Stimulated activated CD4-positive, alpha-beta T cell treated with anti-CD3 and anti-CD28 coated beads, Interleukin-15, amount 100 ng/mL, for 24 hours (primary cell): Measurements from ENCODE around the gene FMO4.
"Not testable (repeated sequence)": the region's sequence is repeated elsewhere in the genome, so short reads cannot be mapped to it uniquely, and the experiment has no call there.

Source experiments
- DNase-seq: peaks from one replicate; pipeline ENCODE4 v3.0.0-alpha.2; 2020

Gene FMO4

DNA sequence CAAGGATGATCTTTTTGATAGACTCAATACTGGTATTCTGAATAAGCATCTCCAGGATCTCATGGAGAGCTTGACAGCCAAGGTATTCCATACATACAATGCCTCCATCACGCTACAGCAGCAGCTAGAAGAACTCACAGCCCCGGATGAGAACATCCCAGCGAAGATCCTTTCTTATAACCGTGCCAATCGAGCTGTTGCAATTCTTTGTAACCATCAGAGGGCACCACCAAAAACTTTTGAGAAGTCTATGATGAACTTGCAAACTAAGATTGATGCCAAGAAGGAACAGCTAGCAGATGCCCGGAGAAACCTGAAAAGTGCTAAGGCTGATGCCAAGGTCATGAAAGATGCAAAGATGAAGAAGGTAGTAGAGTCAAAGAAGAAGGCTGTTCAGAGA, 25.4 kb downstream of the FMO4 start:
- DNase-seq = not testable (repeated sequence)

DNA sequence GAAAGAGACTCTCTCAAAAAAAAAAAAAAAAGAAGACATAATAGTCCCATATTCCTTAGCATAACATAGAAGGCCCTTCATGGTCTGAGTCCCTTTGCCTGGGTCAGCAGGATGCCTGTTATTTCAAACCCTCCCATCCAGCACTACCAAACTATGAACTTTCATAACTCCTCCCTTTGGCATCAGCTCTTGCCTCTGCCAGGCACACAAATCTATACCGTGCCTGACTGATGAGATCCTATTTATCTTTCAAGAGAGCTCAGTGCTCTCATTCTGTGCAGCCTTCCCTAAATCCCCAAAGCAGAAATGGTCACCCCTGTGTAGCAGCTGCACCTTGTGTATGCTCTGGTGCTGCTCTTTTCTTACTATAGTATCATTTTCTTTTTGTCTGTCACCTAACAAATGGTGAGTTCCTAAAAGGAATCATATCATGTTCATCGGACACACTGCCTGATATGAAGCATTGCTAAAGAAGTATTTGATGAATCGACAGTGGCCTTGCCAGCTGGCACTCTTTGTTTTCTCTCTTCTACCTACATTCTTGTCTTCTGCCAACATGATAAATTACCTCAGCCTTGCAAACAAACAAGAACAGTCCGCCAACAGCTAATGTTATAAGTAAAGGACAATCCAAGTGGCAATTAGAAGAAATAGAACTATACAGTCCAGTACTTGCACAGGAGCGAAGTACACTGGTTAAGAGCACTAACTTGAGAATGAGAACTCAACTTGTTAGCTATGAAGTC, 29.9 kb downstream of the FMO4 start:
- DNase-seq = no peak

DNA sequence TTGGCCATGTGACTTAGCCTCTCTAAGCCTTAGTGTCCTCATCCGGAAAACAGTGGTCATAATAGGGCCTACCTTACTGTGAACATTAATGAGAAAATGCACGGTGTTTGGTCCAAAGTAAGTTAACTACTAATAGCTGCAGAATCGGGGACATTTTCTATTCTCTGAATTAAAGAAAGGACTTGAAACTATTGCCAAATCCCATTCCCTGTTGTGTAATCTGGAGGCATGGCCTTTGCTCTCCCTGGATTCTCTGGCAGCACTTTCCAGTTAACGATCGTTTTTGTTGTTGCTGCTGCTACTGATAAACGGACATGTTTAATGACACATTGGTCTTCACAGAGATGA, 30.5 kb downstream of the FMO4 start:
- DNase-seq = no peak

DNA sequence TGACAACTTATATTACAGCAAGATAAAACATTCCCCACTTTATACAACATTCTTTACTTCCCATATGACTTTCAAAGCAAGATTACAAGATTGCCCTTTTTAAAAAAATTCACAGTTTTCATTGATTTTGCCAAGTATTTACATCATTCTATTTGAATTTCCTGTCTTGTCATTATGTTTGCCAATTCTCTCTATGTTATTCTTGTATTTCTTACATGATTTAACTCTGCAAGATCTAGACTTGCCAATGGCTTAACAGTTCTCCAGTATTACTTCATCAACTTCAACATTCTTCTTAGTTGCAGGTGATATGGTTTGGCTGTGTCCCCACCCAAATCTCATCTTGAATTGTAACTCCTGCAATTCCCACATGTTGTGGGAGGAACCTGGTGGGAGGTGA, 31.6 kb downstream of the FMO4 start:
- DNase-seq = no peak

DNA sequence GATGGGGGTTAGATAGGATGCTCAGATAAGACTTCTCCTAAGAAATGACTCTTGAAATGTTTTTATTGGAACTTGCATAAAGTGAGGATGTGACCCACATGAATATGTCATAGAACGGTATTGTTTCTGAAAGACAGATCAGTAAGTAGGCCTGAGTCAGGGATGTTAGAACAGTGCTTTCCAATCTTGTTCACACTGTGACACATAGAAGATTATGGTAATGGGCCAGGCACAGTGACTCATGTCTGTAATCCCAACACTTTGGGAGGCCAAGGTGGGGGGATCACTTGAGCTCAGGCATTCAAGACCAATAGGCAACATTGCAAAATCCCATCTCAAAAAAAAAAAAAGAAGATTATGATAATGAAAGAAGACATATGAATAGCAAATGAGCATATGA, 32.9 kb downstream of the FMO4 start:
- DNase-seq = no peak

DNA sequence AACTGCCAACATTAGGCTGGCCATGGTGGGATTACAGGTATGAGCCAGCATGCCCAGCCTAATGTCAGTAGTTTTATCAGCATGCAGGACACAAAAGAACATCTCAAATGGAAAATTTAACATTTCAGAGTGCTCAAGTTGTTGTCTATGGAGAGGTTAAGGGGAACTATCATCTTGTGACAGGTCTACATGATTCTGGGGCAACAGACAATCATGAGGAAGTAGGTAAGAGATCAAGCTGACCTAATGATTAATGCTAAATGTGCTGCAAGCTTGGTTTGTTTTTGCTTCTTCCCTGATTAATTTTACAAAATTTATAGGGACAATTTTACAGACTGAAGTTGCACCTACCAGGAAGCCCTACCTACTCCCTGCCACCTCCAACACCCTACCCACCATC, 36.6 kb downstream of the FMO4 start:
- DNase-seq = no peak

DNA sequence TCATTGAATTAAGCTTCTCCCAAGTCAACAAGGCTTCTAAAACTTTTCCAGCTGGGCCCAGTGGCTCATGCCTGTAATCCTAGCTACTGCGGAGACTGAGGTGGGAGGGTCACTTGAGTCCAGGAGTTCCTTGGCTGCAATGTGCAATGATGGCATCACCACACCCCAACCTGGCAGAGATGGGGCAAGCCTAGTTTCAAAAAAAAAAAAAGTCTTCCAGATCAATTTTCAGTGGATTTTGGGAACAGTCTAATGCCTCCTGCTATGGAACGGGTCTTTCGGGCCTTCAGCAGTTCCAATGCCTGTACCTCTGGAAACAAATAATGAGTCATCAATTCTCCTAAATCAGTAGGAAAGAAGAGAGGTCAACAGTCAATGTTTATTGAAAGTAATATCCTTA, 38.0 kb downstream of the FMO4 start:
- DNase-seq = no peak

DNA sequence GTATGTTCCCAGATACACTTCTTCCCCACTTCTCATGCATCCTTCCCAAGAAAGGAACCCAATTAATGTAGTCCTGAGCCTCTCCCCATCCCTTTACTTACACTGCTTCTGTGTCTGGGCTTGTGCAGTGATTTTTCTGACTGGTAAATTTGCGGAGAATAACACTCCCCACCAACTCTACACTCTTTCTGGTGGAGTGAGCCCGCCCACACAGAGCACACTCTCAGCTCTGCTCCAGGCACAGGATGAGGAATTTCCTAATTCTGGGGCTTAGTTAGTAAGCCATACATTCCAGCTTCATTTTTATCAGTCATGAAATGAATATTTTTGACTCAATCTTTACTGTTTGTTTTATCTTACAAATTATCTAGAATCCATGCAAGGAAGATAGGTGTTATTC, 38.6 kb downstream of the FMO4 start:
- DNase-seq = no peak

DNA sequence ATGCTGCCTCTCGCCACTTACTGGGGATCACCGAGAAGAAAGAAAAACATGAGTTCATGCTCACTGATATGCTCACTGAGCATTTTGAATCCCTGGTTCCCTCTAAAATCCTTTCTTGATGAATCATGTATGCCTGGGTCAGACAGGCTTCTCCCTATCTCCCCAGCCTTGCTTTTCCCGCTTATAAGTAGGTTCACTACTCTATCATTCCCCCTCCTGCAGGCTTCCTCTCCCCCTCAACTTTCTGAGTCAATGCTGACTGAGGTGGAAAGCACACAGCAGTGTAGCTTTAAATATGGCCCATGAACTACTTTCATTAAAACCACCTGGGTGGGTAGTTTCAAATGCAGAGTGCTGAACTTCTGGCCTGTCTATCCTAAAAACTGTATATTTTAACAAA, 41.7 kb downstream of the FMO4 start:
- no peak for DNase-seq

DNA sequence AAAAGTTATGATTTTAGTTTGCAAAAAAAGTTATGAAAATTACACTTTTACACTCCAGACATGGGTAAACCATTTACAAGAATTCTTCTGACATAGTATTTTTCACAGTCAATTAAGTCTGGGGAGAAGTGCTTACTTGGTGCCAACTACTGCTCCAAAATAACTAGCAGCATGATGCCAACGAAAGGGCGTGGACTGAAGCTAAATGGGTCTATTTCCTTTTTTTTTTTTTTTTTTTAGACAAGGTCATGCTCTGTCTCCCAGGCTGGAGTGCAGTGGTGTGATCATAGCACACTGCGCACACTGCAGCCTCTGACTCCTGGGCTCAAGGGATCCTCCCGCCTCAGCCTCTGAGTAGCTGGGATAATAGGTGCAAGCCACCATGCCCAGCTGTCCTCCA, 43.2 kb downstream of the FMO4 start:
- DNase-seq = no peak

DNA sequence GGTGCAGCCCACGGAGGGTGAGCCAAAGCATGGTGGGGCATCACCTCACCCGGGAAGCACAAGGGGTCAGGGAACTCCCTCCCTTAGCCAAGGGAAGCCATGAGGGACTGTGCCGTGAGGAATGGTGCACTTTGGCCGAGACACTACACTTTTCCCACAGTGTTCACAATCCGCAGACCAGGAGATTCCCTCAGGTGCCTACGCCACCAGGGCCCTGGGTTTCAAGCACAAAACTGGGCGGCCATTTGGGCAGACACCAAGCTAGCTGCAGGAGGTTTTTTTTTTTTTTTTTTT, 45.3 kb downstream of the FMO4 start:
- DNase-seq = not testable (repeated sequence)

DNA sequence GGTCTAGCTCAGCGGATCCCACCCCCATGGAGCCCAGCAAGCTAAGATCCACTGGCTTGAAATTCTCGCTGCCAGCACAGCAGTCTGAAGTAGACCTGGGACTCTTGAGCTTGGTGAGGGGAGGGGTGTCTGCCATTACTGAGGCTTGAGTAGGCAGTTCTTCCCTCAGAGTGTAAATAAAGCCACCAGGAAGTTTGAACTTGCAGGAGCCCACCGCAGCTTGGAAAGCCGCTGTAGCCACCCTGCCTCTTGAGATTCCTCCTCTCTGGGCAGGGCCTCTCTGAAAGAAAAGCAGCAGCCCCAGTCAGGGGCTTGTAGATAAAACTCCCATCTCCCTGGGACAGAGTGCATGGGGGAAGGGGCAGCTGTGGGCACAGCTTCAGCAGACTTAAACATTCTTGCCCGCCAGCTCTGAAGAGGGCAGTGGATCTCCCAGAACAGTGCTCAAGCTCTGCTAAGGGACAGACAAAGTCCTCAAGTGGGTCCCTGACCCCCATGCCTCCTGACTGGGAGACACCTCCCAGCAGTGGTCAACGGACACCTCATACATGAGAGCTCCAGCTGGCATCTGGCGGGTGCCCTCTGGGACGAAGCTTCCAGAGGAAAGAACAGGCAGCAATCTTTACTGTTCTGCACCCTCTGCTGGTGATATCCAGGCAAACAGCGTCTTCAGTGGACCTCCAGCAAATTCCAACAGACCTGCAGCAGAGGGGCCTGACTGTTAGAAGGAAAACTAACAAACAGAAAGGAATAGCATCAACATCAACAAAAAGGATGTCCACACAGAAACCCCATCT, 45.9 kb downstream of the FMO4 start:
- DNase-seq = not testable (repeated sequence)

DNA sequence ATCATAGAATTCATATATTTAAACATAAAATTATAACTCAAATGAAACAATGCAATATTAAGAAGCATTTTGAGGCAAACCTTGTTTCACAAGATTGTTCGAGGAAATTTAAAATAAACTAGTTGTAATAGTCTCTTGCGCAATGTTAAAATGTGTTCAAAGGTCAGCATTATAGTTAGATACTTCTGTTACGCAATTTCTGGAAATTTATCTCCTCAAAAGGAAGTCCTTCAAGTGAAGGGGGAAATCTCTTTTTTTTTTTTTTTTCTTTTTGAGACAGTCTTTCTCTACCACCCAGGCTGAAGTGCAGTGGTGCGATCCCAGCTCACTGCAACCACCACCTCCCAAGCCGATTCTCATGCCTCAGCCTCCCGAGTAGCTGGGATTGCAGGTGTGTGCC, 52.1 kb downstream of the FMO4 start:
- DNase-seq = no peak

DNA sequence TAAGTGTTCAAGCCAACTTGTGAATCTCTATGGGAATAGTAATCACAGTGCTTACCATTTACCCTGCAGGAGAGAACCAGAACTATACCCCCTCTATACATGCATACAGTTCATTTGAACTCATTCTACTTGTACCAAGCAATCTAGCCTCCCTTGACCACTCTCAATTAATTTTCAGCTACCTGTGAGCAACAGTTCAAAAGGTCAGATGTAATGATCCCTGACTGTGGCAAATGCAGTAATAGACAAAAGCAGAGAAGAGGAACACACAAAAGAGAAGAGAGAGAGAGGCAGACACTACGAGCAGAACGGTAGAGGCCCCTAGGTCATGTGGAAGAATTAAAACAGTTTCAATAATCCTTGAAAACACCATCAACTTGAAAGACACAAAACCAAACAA, 52.8 kb downstream of the FMO4 start:
- DNase-seq = no peak

DNA sequence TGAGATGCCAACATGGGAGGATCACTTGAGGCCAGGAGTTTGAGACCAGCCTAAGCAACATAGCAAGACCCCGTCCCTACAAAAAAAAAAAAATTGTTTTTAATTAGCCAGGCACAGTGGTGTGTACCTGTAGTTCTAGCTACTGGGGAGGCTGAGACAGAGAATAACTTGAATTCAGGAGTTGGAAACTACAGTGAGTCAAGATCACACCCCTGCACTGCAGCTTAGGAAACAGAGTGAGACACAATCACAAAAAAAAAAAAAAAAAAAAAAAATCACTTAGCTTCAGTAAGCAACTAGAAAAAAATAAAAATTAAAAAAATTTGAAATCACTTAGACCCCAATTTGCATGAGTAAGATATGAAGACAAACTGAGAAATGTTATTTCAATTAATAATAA, 53.5 kb downstream of the FMO4 start:
- no peak for DNase-seq

DNA sequence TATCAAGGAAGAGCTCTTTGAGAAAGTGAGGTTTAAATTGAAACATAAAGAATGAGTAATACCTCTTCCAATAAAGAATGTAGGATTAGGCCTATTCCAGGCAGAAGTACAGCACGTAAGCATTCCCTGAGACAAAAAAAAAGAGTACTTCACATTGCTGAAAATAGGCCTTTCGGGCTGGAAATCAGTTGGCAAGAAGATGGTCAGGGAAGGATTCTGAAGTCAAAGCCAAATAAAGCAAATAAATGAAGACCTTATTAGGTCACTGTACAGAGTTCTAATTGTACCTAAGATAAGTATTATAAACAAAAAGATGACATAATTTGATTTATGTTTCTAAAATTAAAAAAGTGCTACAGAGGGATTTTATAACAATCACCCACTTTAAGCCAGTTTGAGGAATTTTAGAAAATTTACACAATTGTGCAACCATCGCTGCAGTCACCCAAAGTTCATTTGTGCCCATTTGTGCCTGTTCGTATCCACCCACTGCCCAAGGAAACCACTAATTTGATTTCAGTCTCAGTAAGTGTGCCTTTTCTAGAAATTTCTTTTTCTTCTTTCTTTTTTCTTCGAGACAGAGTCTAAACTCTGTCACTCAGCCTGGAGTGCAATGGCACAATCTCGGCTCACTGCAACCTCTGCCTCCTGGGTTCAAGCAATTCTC, 58.6 kb downstream of the FMO4 start:
- no peak for DNase-seq

DNA sequence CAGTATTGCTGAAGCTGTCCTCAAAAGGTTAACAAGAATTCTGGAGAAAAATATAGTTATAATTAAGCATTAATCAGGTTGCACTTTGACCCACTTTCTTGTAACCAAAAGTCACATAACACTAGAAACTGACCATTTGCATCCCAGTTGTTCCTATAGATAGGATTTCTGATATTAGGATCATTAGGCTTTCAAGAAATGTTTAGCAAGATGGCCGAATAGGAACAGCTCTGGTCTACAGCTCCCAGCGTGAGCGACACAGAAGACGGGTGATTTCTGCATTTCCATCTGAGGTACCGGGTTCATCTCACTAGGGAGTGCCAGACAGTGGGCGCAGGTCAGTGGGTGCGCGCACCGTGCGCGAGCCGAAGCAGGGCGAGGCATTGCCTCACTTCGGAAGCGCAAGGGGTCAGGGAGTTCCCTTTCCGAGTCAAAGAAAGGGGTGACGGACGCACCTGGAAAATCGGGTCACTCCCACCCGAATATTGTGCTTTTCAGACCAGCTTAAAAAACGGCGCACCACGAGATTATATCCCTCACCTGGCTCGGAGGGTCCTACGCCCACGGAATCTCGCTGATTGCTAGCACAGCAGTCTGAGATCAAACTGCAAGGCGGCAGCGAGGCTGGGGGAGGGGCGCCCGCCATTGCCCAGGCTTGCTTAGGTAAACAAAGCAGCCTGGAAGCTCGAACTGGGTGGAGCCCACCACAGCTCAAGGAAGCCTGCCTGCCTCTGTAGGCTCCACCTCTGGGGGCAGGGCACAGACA, 59.6 kb downstream of the FMO4 start:
- not testable (repeated sequence) for DNase-seq

DNA sequence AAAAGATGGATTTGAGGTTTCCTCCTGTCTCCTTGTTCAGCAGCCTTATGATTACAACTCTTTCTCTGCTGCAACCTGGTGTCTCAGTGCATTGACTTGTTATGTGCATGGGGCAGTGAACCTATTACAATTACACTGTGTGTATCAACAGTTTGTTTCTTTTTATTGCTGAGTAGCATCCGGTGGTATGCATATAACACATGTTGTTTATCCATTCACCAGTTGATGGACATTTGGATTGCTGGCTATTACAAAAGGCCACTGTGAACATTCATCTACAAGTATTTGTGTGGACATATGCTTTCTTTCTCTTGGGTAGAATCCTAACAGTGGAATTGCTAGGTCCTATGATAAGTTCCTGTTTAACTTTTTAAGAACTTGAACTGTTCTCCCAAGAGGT, 65.9 kb downstream of the FMO4 start:
- DNase-seq = no peak

DNA sequence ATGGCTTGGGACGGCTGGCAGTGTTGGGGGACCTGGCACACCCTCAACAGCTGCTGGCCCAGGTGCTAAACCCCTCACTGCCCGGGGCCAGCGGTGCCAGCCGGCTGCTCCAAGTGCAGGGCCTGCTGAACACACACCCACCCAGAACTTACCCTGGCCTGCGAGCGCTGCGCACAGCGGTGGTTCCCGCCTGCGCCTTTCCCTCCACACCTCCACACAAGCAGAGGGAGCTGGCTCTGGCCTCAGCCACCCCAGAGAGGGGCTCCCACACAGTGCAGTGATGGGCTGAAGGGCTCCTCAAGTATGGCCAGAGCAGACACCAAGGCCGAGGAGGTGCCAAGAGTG, 67.9 kb downstream of the FMO4 start:
- DNase-seq = no peak

DNA sequence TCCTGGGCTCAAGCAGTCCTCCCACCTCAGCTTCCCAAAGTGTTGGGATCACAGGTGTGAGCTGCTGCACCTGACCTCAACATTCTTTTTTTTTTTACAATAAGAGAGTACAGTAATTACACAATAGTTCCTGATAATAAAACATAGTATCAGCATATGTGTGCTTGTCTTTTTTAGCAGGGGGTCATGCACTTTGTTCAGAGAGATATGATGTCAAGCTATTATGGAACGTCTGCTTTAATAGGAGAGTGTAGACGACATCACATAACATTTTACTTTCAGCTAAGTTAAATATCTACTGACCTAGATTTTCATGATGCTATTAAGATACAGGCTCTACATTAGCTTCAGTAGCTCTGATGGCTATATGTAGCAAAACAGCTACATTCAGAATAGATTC, 70.5 kb downstream of the FMO4 start:
- DNase-seq = no peak

DNA sequence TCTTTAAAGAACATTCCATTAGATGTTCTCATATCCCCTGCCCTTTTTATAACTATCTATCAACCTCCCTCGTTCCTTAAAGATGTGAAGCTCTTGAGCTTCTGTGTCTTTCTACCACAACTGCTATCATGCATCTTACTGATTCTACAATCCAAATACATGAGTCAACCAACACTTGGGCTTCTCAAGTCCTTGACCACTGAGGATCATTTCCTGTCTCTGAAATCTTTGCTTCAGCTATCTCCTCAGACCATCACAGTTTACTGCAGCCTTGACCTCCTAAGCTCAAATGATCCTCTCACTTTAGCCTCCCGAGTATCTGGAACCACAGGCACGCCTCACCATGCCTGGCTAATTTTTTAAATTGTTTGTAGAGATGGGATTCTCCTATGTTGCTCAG, 75.2 kb downstream of the FMO4 start:
- no peak for DNase-seq

DNA sequence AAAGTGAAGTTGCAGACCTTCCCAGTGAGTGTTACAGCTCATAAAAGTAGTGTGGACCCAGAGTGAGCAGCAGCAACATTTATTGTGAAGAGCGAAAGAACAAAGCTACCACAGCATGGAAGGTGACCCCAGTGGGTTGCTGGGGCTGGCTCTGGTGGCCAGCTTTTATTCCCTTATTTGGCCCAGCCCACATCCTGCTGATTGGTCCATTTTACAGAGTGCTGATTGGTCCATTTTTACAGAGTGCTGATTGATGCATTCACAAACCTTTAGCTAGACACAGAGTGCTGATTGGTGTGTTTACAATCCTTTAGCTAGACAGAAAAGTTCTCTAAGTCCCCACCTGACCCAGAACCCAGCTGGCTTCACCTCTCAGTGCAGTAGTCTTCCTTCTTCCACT, 76.8 kb downstream of the FMO4 start:
- not testable (repeated sequence) for DNase-seq
